Measurements from ENCODE around the gene CACNB4. TPM values are rescaled to one million over a fixed set of nuclear protein-coding genes. Genes with fewer than 3 reads are reported as not detected.

Gene CACNB4
- total RNA-seq, 1 experiment from 2014 or later, result 1.7 TPM

DNA sequence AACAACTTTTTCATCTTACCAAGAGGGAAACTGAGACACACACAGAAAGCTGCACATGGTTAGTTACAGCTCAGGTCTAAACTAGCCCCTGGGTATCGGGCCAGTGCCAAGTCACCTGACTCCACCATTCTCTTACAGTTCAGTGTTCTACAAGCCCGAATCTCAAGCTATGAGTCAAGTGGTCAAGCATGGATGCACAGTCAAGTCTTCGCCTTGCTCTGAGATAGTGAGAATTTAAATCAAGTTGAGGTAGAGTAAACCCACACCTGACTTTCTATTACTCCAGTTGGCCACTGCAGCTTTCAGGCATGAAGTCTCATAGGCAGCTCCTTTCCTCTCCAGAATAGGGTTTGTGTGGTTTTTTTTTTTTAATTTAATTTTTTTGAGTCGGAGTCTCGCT is 236.1 kb downstream of the CACNB4 start:
- POLR2A ChIA-PET, result no interaction called here

GRCh38 chr2:151861174-151861573 is 237.7 kb downstream of the CACNB4 start:
- Histone ChIP-seq H3K4me1 (ENCODE audit: control insufficient read depth, insufficient read depth, low read length) (no peaks in the 10 kb centered on the region), H3K4me3 (ENCODE audit: low read depth in 2 of 2, low read length in 2 of 2) (no peak overlapping the region), H3K27ac (ENCODE audit: low read length) (no peak overlapping the region), H3K36me3 (ENCODE audit: control insufficient read depth, insufficient read depth, low read length) (no peaks in the 10 kb centered on the region), H3K9me3 (ENCODE audit: control insufficient read depth, insufficient read depth, low read depth, low read length) (no peaks in the 10 kb centered on the region), H3K27me3 (ENCODE audit: control insufficient read depth, insufficient read depth, low read length) (0 out of 2 replicates have a peak, but pooled peaks cover 2% of the 10 kb centered on the region)
- in situ Hi-C loops (cut with HindIII; ENCODE audit: low pct_unique_long_range_greater_than_20kb, low sequenced_read_pairs) (no loop called here), intact Hi-C loops (cut with micrococcal nuclease; ENCODE audit: unreplicated experiment) (no loop called here)
- ChIA-PET CTCF (no interaction called here), POLR2A (no interaction called here)
- TF ChIP-seq SIN3A (IDR thresholded peaks at IDR 0.05; ENCODE audit: borderline replicate concordance, insufficient read depth, low read depth, low read length), result no peak
- no peak for TF ChIP-seq CTCF (IDR thresholded peaks at IDR 0.05)
- TF ChIP-seq TCF7L2 (IDR thresholded peaks at IDR 0.05; ENCODE audit: low read depth, low read length), result no peak
- TF ChIP-seq REST (IDR thresholded peaks at IDR 0.05; ENCODE audit: insufficient read depth in 1 of 2, low read depth in 2 of 2, low read length in 1 of 2), result no peak
- TF ChIP-seq POLR2AphosphoS5 (IDR thresholded peaks at IDR 0.05; ENCODE audit: low read depth, low read length), result no peak
- ATAC-seq, result no peak
- no peak for DNase-seq (ENCODE audit: low read depth, low spot score)
- no TSS peak for BruUV-seq (replicated peaks)

More for the DNA sequence above, 236.1 kb downstream of the CACNB4 start:
- H3K27ac ChIP-seq (ENCODE audit: low read length), result no peak overlapping the region
- ATAC-seq (no peak), DNase-seq (ENCODE audit: low read depth, low spot score) (no peak)
- H3K4me3 ChIP-seq (ENCODE audit: low read depth in 2 of 2, low read length in 2 of 2), result no peak overlapping the region
- BruUV-seq (replicated peaks), result no TSS peak
- intact Hi-C loops (cut with micrococcal nuclease; ENCODE audit: unreplicated experiment) (no loop called here), in situ Hi-C loops (cut with HindIII; ENCODE audit: low pct_unique_long_range_greater_than_20kb, low sequenced_read_pairs) (no loop called here)
- TF ChIP-seq REST (IDR thresholded peaks at IDR 0.05; ENCODE audit: insufficient read depth in 1 of 2, low read depth in 2 of 2, low read length in 1 of 2), result no peak
- no peak for TF ChIP-seq POLR2AphosphoS5 (IDR thresholded peaks at IDR 0.05; ENCODE audit: low read depth, low read length)
- no peak for TF ChIP-seq SIN3A (IDR thresholded peaks at IDR 0.05; ENCODE audit: borderline replicate concordance, insufficient read depth, low read depth, low read length)
- TF ChIP-seq CTCF (IDR thresholded peaks at IDR 0.05), result no peak
- TF ChIP-seq TCF7L2 (IDR thresholded peaks at IDR 0.05; ENCODE audit: low read depth, low read length), result no peak
- 0 out of 2 replicates have a peak, but pooled peaks cover 2% of the 10 kb centered on the region for H3K27me3 ChIP-seq (ENCODE audit: control insufficient read depth, insufficient read depth, low read length)
- no peaks in the 10 kb centered on the region for H3K4me1 ChIP-seq (ENCODE audit: control insufficient read depth, insufficient read depth, low read length)
- no peaks in the 10 kb centered on the region for H3K9me3 ChIP-seq (ENCODE audit: control insufficient read depth, insufficient read depth, low read depth, low read length)
- CTCF ChIA-PET, result no interaction called here
- H3K36me3 ChIP-seq (ENCODE audit: control insufficient read depth, insufficient read depth, low read length), result no peaks in the 10 kb centered on the region

All from Panc1 (cell line).